ENCODE data around the gene RSAD2. TPM values are rescaled to one million over a fixed set of nuclear protein-coding genes. Genes with fewer than 3 reads are reported as not detected.

The RSAD2 gene
- polyA plus RNA-seq, 1 donor (not counting 4 experiments of a cell fraction or from before 2014, with no cell fraction given): 1.7 TPM

- TF ChIP-seq CTCF (optimal IDR thresholded peaks at IDR 0.05 in 1 of 3, IDR thresholded peaks at IDR 0.05 in 1 of 3, conservative IDR thresholded peaks at IDR 0.05 in 1 of 3; ENCODE audit: extremely low read depth in 1 of 3, insufficient read depth in 2 of 3, low read length in 3 of 3) (no peak), EZH2 (IDR thresholded peaks at IDR 0.05; ENCODE audit: low read length) (no peak)
- Histone ChIP-seq H2AFZ (ENCODE audit: control insufficient read depth, low read length) (no peak overlapping the region), H3K4me3 (ENCODE audit: control insufficient read depth in 2 of 3, extremely low read depth in 1 of 3, insufficient read depth in 2 of 3, low read depth in 1 of 3, low read length in 3 of 3) (no peak overlapping the region), H4K20me1 (ENCODE audit: control insufficient read depth, extremely low read depth, insufficient read depth, low read length) (no peaks in the 10 kb centered on the region), H3K79me2 (ENCODE audit: control insufficient read depth, insufficient read depth, low read length) (no peaks in the 10 kb centered on the region), H3K9me3 (ENCODE audit: control insufficient read depth, low read depth, low read length) (no peaks in the 10 kb centered on the region), H3K9me1 (ENCODE audit: control insufficient read depth, extremely low read depth, insufficient read depth, low read length) (no peaks in the 10 kb centered on the region), H3K27ac (ENCODE audit: control insufficient read depth, insufficient read depth, low read length) (no peak overlapping the region), H3K9ac (ENCODE audit: control insufficient read depth, extremely low read depth, insufficient read depth, low read length) (no peak overlapping the region), H3K4me2 (ENCODE audit: control insufficient read depth, extremely low read depth, insufficient read depth, low read depth, low read length) (no peak overlapping the region), H3K27me3 (ENCODE audit: control insufficient read depth, extremely low read depth, insufficient read depth, low read length) (no peaks in the 10 kb centered on the region), H3K36me3 (ENCODE audit: control insufficient read depth in 2 of 2, extremely low read depth in 1 of 2, insufficient read depth in 2 of 2, low read length in 2 of 2) (no peaks in the 10 kb centered on the region), H3K4me1 (ENCODE audit: control insufficient read depth, extremely low read depth, insufficient read depth, low read length) (no peaks in the 10 kb centered on the region)
- no peak for DNase-seq (ENCODE audit: low read depth, low spot score)
- no peak for FAIRE-seq
- dilution Hi-C loops (cut with MboI; ENCODE audit: extremely low pct_ligation_motif_present, low sequenced_read_pairs): no loop called here
Measured at GRCh38 chr2:6943523-6943922, 65.9 kb downstream of the RSAD2 start.

GRCh38 chr2:6943971-6944370 is 66.4 kb downstream of the RSAD2 start:
- no peaks in the 10 kb centered on the region for H3K9me1 ChIP-seq (ENCODE audit: control insufficient read depth, extremely low read depth, insufficient read depth, low read length)
- H3K4me1 ChIP-seq (ENCODE audit: control insufficient read depth, extremely low read depth, insufficient read depth, low read length): no peaks in the 10 kb centered on the region
- H3K4me2 ChIP-seq (ENCODE audit: control insufficient read depth, extremely low read depth, insufficient read depth, low read depth, low read length): no peak overlapping the region
- H3K4me3 ChIP-seq (ENCODE audit: control insufficient read depth in 2 of 3, extremely low read depth in 1 of 3, insufficient read depth in 2 of 3, low read depth in 1 of 3, low read length in 3 of 3): no peak overlapping the region
- H2AFZ ChIP-seq (ENCODE audit: control insufficient read depth, low read length): no peak overlapping the region
- H3K36me3 ChIP-seq (ENCODE audit: control insufficient read depth in 2 of 2, extremely low read depth in 1 of 2, insufficient read depth in 2 of 2, low read length in 2 of 2): no peaks in the 10 kb centered on the region
- TF ChIP-seq EZH2 (IDR thresholded peaks at IDR 0.05; ENCODE audit: low read length): no peak
- H3K27me3 ChIP-seq (ENCODE audit: control insufficient read depth, extremely low read depth, insufficient read depth, low read length): no peaks in the 10 kb centered on the region
- no peak overlapping the region for H3K9ac ChIP-seq (ENCODE audit: control insufficient read depth, extremely low read depth, insufficient read depth, low read length)
- dilution Hi-C loops (cut with MboI; ENCODE audit: extremely low pct_ligation_motif_present, low sequenced_read_pairs): no loop called here
- H4K20me1 ChIP-seq (ENCODE audit: control insufficient read depth, extremely low read depth, insufficient read depth, low read length): no peaks in the 10 kb centered on the region
- no peak for DNase-seq (ENCODE audit: low read depth, low spot score)
- FAIRE-seq: no peak
- no peaks in the 10 kb centered on the region for H3K9me3 ChIP-seq (ENCODE audit: control insufficient read depth, low read depth, low read length)
- no peaks in the 10 kb centered on the region for H3K79me2 ChIP-seq (ENCODE audit: control insufficient read depth, insufficient read depth, low read length)
- no peak overlapping the region for H3K27ac ChIP-seq (ENCODE audit: control insufficient read depth, insufficient read depth, low read length)

GRCh38 chr2:6944555-6944954 is 67.0 kb downstream of the RSAD2 start:
- no peak for DNase-seq (ENCODE audit: low read depth, low spot score)
- dilution Hi-C loops (cut with MboI; ENCODE audit: extremely low pct_ligation_motif_present, low sequenced_read_pairs): no loop called here
- H3K27ac ChIP-seq (ENCODE audit: control insufficient read depth, insufficient read depth, low read length): no peak overlapping the region

More at GRCh38 chr2:6944555-6944954, 67.0 kb downstream of the RSAD2 start:
- Histone ChIP-seq H3K9me3 (ENCODE audit: control insufficient read depth, low read depth, low read length) (no peaks in the 10 kb centered on the region), H3K4me3 (ENCODE audit: control insufficient read depth in 2 of 3, extremely low read depth in 1 of 3, insufficient read depth in 2 of 3, low read depth in 1 of 3, low read length in 3 of 3) (no peak overlapping the region), H4K20me1 (ENCODE audit: control insufficient read depth, extremely low read depth, insufficient read depth, low read length) (no peaks in the 10 kb centered on the region), H2AFZ (ENCODE audit: control insufficient read depth, low read length) (no peak overlapping the region), H3K36me3 (ENCODE audit: control insufficient read depth in 2 of 2, extremely low read depth in 1 of 2, insufficient read depth in 2 of 2, low read length in 2 of 2) (no peaks in the 10 kb centered on the region), H3K27me3 (ENCODE audit: control insufficient read depth, extremely low read depth, insufficient read depth, low read length) (no peaks in the 10 kb centered on the region), H3K4me1 (ENCODE audit: control insufficient read depth, extremely low read depth, insufficient read depth, low read length) (no peaks in the 10 kb centered on the region), H3K9me1 (ENCODE audit: control insufficient read depth, extremely low read depth, insufficient read depth, low read length) (no peaks in the 10 kb centered on the region), H3K4me2 (ENCODE audit: control insufficient read depth, extremely low read depth, insufficient read depth, low read depth, low read length) (no peak overlapping the region), H3K79me2 (ENCODE audit: control insufficient read depth, insufficient read depth, low read length) (no peaks in the 10 kb centered on the region), H3K9ac (ENCODE audit: control insufficient read depth, extremely low read depth, insufficient read depth, low read length) (no peak overlapping the region)
- no peak for FAIRE-seq
- no peak for TF ChIP-seq CTCF (optimal IDR thresholded peaks at IDR 0.05 in 1 of 3, IDR thresholded peaks at IDR 0.05 in 1 of 3, conservative IDR thresholded peaks at IDR 0.05 in 1 of 3; ENCODE audit: extremely low read depth in 1 of 3, insufficient read depth in 2 of 3, low read length in 3 of 3)
- TF ChIP-seq EZH2 (IDR thresholded peaks at IDR 0.05; ENCODE audit: low read length): no peak

Measured in keratinocyte (primary cell).